GM13977 (cell line): ENCODE data around the gene PKP4.

Experiments
- DNase-seq: peaks from one replicate; pipeline ENCODE4 v3.0.0; 2012; ENCODE audit warnings: low spot score
- in situ Hi-C: fragments of 300-500 bp; cut with MboI; formaldehyde crosslinking; loops from one replicate; pipeline ENCODE4 v1.12.0; 2022; ENCODE audit warnings: low sequenced_read_pairs, low pct_unique_long_range_greater_than_20kb, mixed read lengths, inconsistent platforms; ENCODE audit not compliant: unreplicated experiment
- TF ChIP-seq, protein P1 (sequence below): IDR thresholded peaks from 2 replicates; pipeline ENCODE4 v1.5.1; 2012; ENCODE audit warnings: mild to moderate bottlenecking, control low read depth; ENCODE audit not compliant: insufficient read depth; ENCODE audit errors: extremely low read depth, missing control alignments

Gene PKP4

DNA sequence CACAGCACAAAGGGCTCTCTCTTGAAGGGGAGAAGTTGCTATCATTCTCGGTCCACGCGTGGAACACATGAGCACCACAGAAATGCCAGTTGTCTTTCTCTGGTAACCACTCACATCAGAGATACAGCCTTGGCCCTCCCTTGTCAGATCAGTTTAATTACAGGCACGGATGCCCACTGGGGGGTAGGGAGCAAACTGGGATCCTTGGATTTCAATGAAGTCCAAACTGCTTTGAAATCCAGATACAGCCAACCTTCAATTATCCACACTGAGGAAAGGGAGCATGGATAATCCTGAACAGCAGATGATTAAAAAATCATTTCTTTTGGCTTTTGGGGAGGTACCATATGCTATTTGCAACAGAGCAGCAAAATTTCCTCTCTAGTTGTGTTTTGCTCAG lies 274.6 kb downstream of the PKP4 start:
- TF ChIP-seq, protein P1, sequence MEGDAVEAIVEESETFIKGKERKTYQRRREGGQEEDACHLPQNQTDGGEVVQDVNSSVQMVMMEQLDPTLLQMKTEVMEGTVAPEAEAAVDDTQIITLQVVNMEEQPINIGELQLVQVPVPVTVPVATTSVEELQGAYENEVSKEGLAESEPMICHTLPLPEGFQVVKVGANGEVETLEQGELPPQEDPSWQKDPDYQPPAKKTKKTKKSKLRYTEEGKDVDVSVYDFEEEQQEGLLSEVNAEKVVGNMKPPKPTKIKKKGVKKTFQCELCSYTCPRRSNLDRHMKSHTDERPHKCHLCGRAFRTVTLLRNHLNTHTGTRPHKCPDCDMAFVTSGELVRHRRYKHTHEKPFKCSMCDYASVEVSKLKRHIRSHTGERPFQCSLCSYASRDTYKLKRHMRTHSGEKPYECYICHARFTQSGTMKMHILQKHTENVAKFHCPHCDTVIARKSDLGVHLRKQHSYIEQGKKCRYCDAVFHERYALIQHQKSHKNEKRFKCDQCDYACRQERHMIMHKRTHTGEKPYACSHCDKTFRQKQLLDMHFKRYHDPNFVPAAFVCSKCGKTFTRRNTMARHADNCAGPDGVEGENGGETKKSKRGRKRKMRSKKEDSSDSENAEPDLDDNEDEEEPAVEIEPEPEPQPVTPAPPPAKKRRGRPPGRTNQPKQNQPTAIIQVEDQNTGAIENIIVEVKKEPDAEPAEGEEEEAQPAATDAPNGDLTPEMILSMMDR = no peak

More for the DNA sequence above, 274.6 kb downstream of the PKP4 start:
- DNase-seq = no peak
- in situ Hi-C loops = loop anchor here (25.0 kb wide), 1 partner anchor 694 kb away; no protein-coding TSS in a partner anchor
